Upper lobe of left lung (tissue), 4 donors: ENCODE data around the gene PDE4D.

Experiments
- CTCF ChIP-seq, 6 experiments: fragments of 450-650 bp in 4 of 6; fragments of 200-600 bp in 2 of 6; sonication (generic) in 2 of 6; IDR thresholded peaks; one replicate each; pipeline ENCODE4 v1.5.1; 2016 to 2019; ENCODE audit warnings: antibody characterized with exemption in 6 of 6
- POLR2A ChIP-seq, 4 donors: fragments of 450-650 bp; IDR thresholded peaks; one replicate each; pipeline ENCODE4 v1.5.1; 2016 to 2017; ENCODE audit warnings: antibody characterized with exemption in 4 of 4, mild to moderate bottlenecking in 2 of 4

GRCh38 chr5:59487772-59488729, 405.5 kb downstream of the PDE4D start:
- TF ChIP-seq POLR2A (IDR thresholded peaks at IDR 0.05) (no peak), CTCF (IDR thresholded peaks at IDR 0.05) (no peak)
